Mucosa of descending colon (tissue), 3 donors: ENCODE measurements around the gene MEI1. TPM values are rescaled to one million over a fixed set of nuclear protein-coding genes. Genes with fewer than 3 reads are reported as not detected.

Source experiments
- ATAC-seq: fragments of 200-7000 bp; cut with Tn5 transposase; one replicate; pipeline ENCODE4 v1.9.1; 2020; ENCODE audit warnings: mild to moderate bottlenecking, moderate library complexity
- DNase-seq, 3 donors: peaks; one replicate each; pipeline ENCODE4 v3.0.0-alpha.2; 2020
- H3K36me3 ChIP-seq: fragments of 200-600 bp; one replicate; pipeline ENCODE4 v1.8.0; 2021; ENCODE audit warnings: low read depth, mild to moderate bottlenecking
- H3K4me1 ChIP-seq: fragments of 200-600 bp; one replicate; pipeline ENCODE4 v1.8.0; 2021; ENCODE audit warnings: low read depth, mild to moderate bottlenecking
- H3K4me3 ChIP-seq: fragments of 200-600 bp; one replicate; pipeline ENCODE4 v1.8.0; 2021; ENCODE audit warnings: mild to moderate bottlenecking
- H3K9me3 ChIP-seq: fragments of 200-600 bp; one replicate; pipeline ENCODE4 v1.8.0; 2021; ENCODE audit warnings: mild to moderate bottlenecking
- intact Hi-C, 2 donors: fragments of 100-400 bp; cut with DNase I in 1 of 2; cut with micrococcal nuclease in 1 of 2; formaldehyde crosslinking; loops; one replicate each; pipeline versions ENCODE4 v1.11.0 to v1.11.1; 2022; cut with DNase I, micrococcal nuclease
- total RNA-seq, 3 donors: library from RNA; stranded (reverse); fragmentation: NEBNext Ultra II Directional in 2 of 3; extraction: Animal tissue kit (Norgen Biotek cat#: 25700) in 2 of 3; gene quantifications; one replicate each; pipeline versions ENCODE4 v1.2.1 to v1.2.4, GENCODE V29; 2021 to 2023
- TF ChIP-seq, protein P1 (sequence below): fragments of 200-600 bp; IDR thresholded peaks from one replicate; pipeline ENCODE4 v1.8.0; 2022; ENCODE audit warnings: antibody characterized with exemption, mild to moderate bottlenecking
- donor health status: DM: no; HTN: no; CAD: no; lungs with moderate emphysema.
- donor health status: DM: no; HTN: no; CAD: no.
- donor health status: DM: no; HTN: yes; CAD: no.

MEI1 gene
- total RNA-seq, 3 donors from 2014 or later, result 1.4 to 6.4 (median 1.8) TPM

DNA sequence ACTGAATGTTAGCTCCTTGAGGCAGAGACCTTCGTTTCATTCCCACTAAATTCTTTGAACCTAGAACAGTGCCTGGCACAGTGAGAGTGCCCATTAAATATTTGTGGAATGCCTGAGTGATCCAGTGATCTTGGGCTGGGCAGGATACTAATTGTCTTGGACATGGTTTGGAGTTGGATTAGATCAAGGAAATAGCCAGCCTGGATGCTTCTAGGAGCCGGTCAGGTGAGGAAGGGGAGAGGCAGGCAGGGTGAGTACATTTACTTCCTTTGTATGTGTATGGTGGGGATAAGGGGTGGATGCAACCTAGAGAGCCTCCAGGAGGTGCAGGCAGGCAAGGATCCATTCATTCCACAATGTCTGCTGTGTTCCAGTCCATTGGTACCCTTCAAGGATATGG is 137.2 kb downstream of the MEI1 start:
- Histone ChIP-seq H3K4me1 (peaks cover 12% of the 10 kb centered on the region), H3K36me3 (peaks cover 5% of the 10 kb centered on the region), H3K4me3 (no peak overlapping the region), H3K9me3 (no peaks in the 10 kb centered on the region)
- ATAC-seq (no peak), DNase-seq (no peak)
- intact Hi-C loops, result no loop called here
- TF ChIP-seq, protein P1, sequence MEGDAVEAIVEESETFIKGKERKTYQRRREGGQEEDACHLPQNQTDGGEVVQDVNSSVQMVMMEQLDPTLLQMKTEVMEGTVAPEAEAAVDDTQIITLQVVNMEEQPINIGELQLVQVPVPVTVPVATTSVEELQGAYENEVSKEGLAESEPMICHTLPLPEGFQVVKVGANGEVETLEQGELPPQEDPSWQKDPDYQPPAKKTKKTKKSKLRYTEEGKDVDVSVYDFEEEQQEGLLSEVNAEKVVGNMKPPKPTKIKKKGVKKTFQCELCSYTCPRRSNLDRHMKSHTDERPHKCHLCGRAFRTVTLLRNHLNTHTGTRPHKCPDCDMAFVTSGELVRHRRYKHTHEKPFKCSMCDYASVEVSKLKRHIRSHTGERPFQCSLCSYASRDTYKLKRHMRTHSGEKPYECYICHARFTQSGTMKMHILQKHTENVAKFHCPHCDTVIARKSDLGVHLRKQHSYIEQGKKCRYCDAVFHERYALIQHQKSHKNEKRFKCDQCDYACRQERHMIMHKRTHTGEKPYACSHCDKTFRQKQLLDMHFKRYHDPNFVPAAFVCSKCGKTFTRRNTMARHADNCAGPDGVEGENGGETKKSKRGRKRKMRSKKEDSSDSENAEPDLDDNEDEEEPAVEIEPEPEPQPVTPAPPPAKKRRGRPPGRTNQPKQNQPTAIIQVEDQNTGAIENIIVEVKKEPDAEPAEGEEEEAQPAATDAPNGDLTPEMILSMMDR, result no peak

DNA sequence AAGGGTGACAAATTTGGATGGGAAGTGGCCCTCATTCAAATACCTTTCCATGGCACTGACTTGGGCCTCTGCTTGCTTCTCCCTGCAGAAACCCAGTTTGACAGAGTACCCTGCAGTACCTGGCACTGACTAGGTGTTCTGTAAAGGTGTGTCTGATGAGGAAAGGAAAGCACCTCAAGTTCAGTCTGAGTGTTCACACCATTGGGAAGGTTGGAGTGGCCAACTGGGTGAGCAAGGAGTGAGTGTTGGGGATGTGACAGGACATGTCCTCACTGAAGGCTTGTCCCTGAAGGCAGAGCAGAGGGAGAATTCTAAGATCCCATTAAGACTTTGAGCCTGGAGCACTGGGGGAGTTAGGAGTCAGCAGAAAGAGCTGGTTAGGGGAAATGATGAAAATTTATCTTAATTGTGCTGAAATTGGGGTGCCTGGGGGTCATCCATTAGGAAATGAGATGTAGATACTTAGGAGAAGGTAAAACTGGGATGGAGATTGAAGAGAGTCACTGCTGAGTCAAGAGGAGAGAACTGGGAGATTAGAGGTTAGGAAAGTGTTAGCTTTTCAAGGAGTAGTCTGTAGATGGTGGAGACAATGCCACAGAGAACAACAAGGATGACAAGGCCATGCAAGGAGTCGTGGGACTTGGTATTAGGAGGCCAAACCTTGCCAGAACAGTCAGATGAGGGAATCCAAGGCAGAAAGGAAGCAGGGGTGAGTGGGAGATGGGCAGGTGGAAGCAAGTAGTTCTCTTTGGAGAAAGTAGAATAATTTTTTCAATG is 139.7 kb downstream of the MEI1 start:
- no peak overlapping the region for H3K4me3 ChIP-seq
- H3K4me1 ChIP-seq, result peaks cover 27% of the 10 kb centered on the region
- H3K9me3 ChIP-seq, result no peaks in the 10 kb centered on the region
- intact Hi-C loops, result no loop called here
- ATAC-seq, result no peak
- no peaks in the 10 kb centered on the region for H3K36me3 ChIP-seq
- no peak for DNase-seq
- TF ChIP-seq, protein P1, result no peak

DNA sequence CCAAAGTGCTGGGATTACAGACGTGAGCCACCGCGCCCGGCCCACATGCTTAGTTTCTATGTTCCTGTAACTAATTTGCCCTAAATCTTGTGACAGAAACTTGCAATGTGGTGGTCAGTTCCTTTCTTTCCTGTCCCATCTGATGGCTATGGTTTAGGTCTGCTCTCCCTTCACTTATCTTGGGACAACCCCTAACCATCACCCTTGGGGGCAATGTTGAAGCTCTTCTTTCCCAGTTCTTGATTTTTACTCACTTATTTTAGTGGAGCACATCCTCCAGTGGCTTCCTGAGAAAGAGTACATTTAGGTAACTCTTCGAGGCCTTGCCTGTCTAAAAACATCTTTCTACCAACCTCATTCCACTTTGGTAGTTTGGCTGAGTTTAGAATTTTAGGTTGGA is 140.9 kb downstream of the MEI1 start:
- Histone ChIP-seq H3K9me3 (no peaks in the 10 kb centered on the region), H3K36me3 (no peaks in the 10 kb centered on the region), H3K4me3 (no peak overlapping the region), H3K4me1 (peaks cover 36% of the 10 kb centered on the region)
- TF ChIP-seq, protein P1, result no peak
- no peak for ATAC-seq
- DNase-seq, result no peak
- intact Hi-C loops, result no loop called here

DNA sequence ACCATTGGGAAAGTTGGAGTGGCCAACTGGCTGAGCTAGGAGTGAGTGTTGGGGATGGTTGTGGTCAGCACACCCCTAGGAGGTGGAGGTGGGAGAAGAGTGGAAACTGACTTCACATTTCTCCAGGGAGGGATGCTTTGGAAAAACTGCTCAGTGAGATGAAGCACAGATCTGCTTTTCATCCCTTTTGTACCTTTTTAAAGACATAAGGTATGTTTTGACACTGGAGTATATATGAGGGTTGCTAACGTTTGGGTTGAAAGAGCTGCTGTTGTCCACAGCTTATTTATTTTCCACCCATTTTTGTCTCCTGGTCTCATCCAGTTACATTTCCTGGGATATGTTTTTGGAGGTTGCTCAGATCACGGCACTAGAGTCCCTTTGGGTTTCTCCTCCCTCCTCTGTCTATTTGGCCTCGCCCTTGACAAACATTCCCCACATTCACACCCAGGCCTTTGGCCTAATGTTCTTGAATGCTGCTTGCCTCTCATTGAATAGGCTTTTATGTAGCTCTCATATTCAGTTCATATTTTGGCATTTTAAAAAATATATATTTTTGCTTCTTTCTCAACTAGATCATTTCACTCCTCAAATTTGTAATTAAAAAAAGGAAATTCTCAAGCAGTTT is 141.9 kb downstream of the MEI1 start:
- H3K4me3 ChIP-seq, result no peak overlapping the region
- DNase-seq (peak in 1 of 3 donors; percentile 73), ATAC-seq (peak; percentile 84)
- intact Hi-C loops, result no loop called here
- H3K4me1 ChIP-seq, result peaks cover 44% of the 10 kb centered on the region
- H3K9me3 ChIP-seq, result no peaks in the 10 kb centered on the region
- H3K36me3 ChIP-seq, result no peaks in the 10 kb centered on the region
- TF ChIP-seq, protein P1, result no peak

DNA sequence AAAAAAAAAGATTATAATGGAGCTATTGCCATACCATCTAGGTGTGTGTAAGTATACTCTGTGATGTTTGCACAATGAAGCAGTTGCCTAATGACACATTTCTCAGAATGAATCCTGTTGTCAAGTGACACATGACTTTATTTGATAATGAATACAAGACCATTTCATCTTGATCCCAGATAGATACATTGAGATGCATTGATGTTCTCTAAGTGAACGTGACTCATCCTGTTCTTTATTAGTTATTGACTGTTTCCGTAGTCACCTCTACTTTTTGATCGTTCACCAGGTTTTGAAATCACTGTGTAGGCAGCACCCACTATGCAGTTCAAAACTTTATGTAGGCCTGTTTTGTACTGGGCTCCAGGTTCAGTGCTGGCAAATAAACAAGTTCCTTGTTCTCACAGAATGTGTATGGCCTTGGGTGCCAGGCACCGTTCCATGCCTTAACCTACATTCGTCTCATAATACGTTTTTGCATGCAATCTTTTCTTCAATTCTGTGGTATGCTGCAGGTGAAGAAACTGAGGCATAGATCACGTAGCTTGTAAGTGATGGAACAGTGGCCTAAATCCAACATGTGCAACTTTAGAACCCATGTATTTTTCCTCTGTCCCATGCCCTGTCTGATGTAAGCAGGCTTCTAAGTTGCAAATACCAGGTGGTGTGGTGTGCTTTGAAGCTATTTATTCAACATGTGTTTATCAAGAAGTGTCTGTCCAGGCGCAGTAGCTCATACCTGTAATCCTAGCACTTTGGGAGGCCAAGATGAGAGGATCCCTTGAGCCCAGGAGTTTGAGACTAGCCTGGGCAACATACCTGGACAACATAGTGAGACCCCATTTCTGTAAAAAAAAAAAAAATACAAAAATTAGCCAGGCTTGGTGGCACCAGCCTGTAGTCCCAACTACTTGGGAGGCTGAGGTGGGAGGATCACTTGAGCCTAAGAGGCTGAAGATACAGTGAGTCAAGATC is 144.0 kb downstream of the MEI1 start:
- peaks cover 51% of the 10 kb centered on the region for H3K4me1 ChIP-seq
- no peak for DNase-seq
- peak; percentile 63 for ATAC-seq

More for the DNA sequence above, 144.0 kb downstream of the MEI1 start:
- Histone ChIP-seq H3K9me3 (no peaks in the 10 kb centered on the region), H3K36me3 (no peaks in the 10 kb centered on the region), H3K4me3 (no peak overlapping the region)
- TF ChIP-seq, protein P1, result no peak
- intact Hi-C loops, result no loop called here
